GM23338 (cell line): ENCODE data around the gene PNPLA7.

Experiments
- CTCF ChIP-seq, 2 experiments: fragments of 200-600 bp in 1 of 2; sonication (generic) in 1 of 2; conservative IDR thresholded peaks; 2 replicates each; pipeline versions ENCODE4 v1.5.1 to v1.6.1; 2016 to 2017; ENCODE audit warnings: antibody characterized with exemption in 2 of 2, low read depth in 2 of 2, mild to moderate bottlenecking in 2 of 2, moderate library complexity in 1 of 2
- EZH2 ChIP-seq: fragments of 200-600 bp; sonication (generic); IDR thresholded peaks from one replicate; pipeline ENCODE4 v1.8.0; 2017; ENCODE audit warnings: antibody characterized with exemption, mild to moderate bottlenecking, low read depth; ENCODE audit not compliant: unreplicated experiment
- EZH2phosphoT487 ChIP-seq: fragments of 200-600 bp; sonication (generic); IDR thresholded peaks from one replicate; pipeline ENCODE4 v1.8.1; 2018; ENCODE audit warnings: antibody characterized with exemption; ENCODE audit not compliant: unreplicated experiment
- JUNB ChIP-seq: IDR thresholded peaks from one replicate; pipeline ENCODE4 v1.6.1; 2016; ENCODE audit warnings: antibody characterized with exemption; ENCODE audit not compliant: unreplicated experiment
- POLR2AphosphoS5 ChIP-seq: IDR thresholded peaks from 2 replicates; pipeline ENCODE4 v1.6.1; 2016; ENCODE audit warnings: antibody characterized with exemption, low read depth
- REST ChIP-seq: IDR thresholded peaks from one replicate; pipeline ENCODE4 v1.6.1; 2018; ENCODE audit warnings: antibody characterized with exemption; ENCODE audit not compliant: unreplicated experiment
- STAT1 ChIP-seq: IDR thresholded peaks from one replicate; pipeline ENCODE4 v1.6.1; 2016; ENCODE audit warnings: antibody characterized with exemption; ENCODE audit not compliant: unreplicated experiment
- ZNF114 ChIP-seq: fragments of 250-450 bp; sonication (Bioruptor Pico); IDR thresholded peaks from 2 replicates; pipeline ENCODE4 v1.5.0; 2020; ENCODE audit warnings: mild to moderate bottlenecking, moderate library complexity

GRCh38 chr9:137463931-137464290, 86.3 kb downstream of the PNPLA7 start:
- TF ChIP-seq EZH2, result no peak
- no peak for TF ChIP-seq CTCF (conservative IDR thresholded peaks at IDR 0.05; ENCODE audit: low read depth in 2 of 2)
- TF ChIP-seq POLR2AphosphoS5, result no peak
- no peak for TF ChIP-seq JUNB
- no peak for TF ChIP-seq ZNF114 (CRISPR knock-in tag)
- TF ChIP-seq REST, result no peak
- TF ChIP-seq EZH2phosphoT487, result no peak
- no peak for TF ChIP-seq STAT1
